CD4-positive, alpha-beta T cell treated with Interleukin-21 for 1 hour (primary cell): Measurements from ENCODE around the gene SHISA9.

Experiments
- DNase-seq: peaks from one replicate; pipeline ENCODE4 v3.0.0-alpha.2; 2020

Gene SHISA9

GRCh38 chr16:13136901-13137300 lies 235.5 kb downstream of the SHISA9 start:
- DNase-seq: no peak

GRCh38 chr16:13138528-13138927 lies 237.1 kb downstream of the SHISA9 start:
- no peak for DNase-seq

GRCh38 chr16:13139661-13140241 lies 238.4 kb downstream of the SHISA9 start:
- no peak for DNase-seq

GRCh38 chr16:13143551-13143950 lies 242.2 kb downstream of the SHISA9 start:
- DNase-seq: no peak

- DNase-seq: no peak
Measured at GRCh38 chr16:13146829-13147228, 245.4 kb downstream of the SHISA9 start.

- DNase-seq: no peak
Measured at GRCh38 chr16:13148294-13148693, 246.9 kb downstream of the SHISA9 start.

GRCh38 chr16:13148836-13149235 lies 247.4 kb downstream of the SHISA9 start:
- DNase-seq: no peak

- no peak for DNase-seq
Measured at GRCh38 chr16:13150181-13150885, 248.9 kb downstream of the SHISA9 start.

- DNase-seq: no peak
Measured at GRCh38 chr16:13153696-13154095, 252.3 kb downstream of the SHISA9 start.

GRCh38 chr16:13154799-13155198 lies 253.4 kb downstream of the SHISA9 start:
- DNase-seq: no peak

GRCh38 chr16:13155377-13155776 lies 254.0 kb downstream of the SHISA9 start:
- no peak for DNase-seq

GRCh38 chr16:13155780-13156179 lies 254.4 kb downstream of the SHISA9 start:
- DNase-seq: no peak

GRCh38 chr16:13157082-13157481 lies 255.7 kb downstream of the SHISA9 start:
- no peak for DNase-seq

GRCh38 chr16:13158427-13158826 lies 257.0 kb downstream of the SHISA9 start:
- DNase-seq: no peak

- no peak for DNase-seq
Measured at GRCh38 chr16:13165024-13165423, 263.6 kb downstream of the SHISA9 start.

GRCh38 chr16:13168091-13168572 lies 266.7 kb downstream of the SHISA9 start:
- DNase-seq: no peak

GRCh38 chr16:13171313-13171712 lies 269.9 kb downstream of the SHISA9 start:
- DNase-seq: no peak

- no peak for DNase-seq
Measured at GRCh38 chr16:13176711-13177110, 275.3 kb downstream of the SHISA9 start.

GRCh38 chr16:13178318-13178717 lies 276.9 kb downstream of the SHISA9 start:
- DNase-seq: no peak

GRCh38 chr16:13181432-13181831 lies 280.0 kb downstream of the SHISA9 start:
- no peak for DNase-seq

GRCh38 chr16:13186813-13187212 lies 285.4 kb downstream of the SHISA9 start:
- no peak for DNase-seq

GRCh38 chr16:13189250-13189649 lies 287.9 kb downstream of the SHISA9 start:
- no peak for DNase-seq

- DNase-seq: no peak
Measured at GRCh38 chr16:13193721-13194120, 292.3 kb downstream of the SHISA9 start.

GRCh38 chr16:13194766-13195165 lies 293.4 kb downstream of the SHISA9 start:
- DNase-seq: no peak

- no peak for DNase-seq
Measured at GRCh38 chr16:13203725-13204124, 302.3 kb downstream of the SHISA9 start.
